SK-N-SH treated with all-trans-retinoic acid at 6 μM for 48 hours (cell line): ENCODE data around the gene LTBP1.

Source experiments
- ATAC-seq: fragments of 200-7000 bp; cut with Tn5 transposase; 3 replicates; pipeline ENCODE4 v1.9.1; 2020; ENCODE audit warnings: mild to moderate bottlenecking, moderate library complexity
- ARNTL ChIP-seq: fragments of 450-650 bp; formaldehyde crosslinking; IDR thresholded peaks from 2 replicates; pipeline ENCODE4 v1.5.0; 2020; ENCODE audit warnings: low read depth, mild to moderate bottlenecking, moderate library complexity, borderline replicate concordance
- BACH2 ChIP-seq: fragments of 250-450 bp; sonication (Bioruptor Pico); IDR thresholded peaks from 2 replicates; pipeline ENCODE4 v1.9.0; 2021; ENCODE audit warnings: mild to moderate bottlenecking, borderline replicate concordance
- CSDC2 ChIP-seq: fragments of 250-450 bp; sonication (Bioruptor Pico); IDR thresholded peaks from 2 replicates; pipeline ENCODE4 v1.5.0; 2020; ENCODE audit warnings: mild to moderate bottlenecking, moderate library complexity
- ESRRG ChIP-seq: fragments of 250-450 bp; sonication (Bioruptor Pico); IDR thresholded peaks from 2 replicates; pipeline ENCODE4 v1.6.1; 2021; ENCODE audit warnings: mild to moderate bottlenecking
- GLIS3 ChIP-seq: fragments of 250-450 bp; sonication (Bioruptor Pico); IDR thresholded peaks from 2 replicates; pipeline ENCODE4 v1.5.0; 2020; ENCODE audit warnings: mild to moderate bottlenecking, moderate library complexity
- OSR1 ChIP-seq: fragments of 250-450 bp; sonication (Bioruptor Pico); IDR thresholded peaks from 2 replicates; pipeline ENCODE4 v1.8.0; 2022; ENCODE audit warnings: moderate library complexity, mild to moderate bottlenecking, inconsistent platforms
- PPARA ChIP-seq: fragments of 250-450 bp; sonication (Bioruptor Pico); IDR thresholded peaks from 2 replicates; pipeline ENCODE4 v1.5.0; 2020; ENCODE audit warnings: mild to moderate bottlenecking, borderline replicate concordance
- RARB ChIP-seq: fragments of 250-450 bp; sonication (Bioruptor Pico); IDR thresholded peaks from 2 replicates; pipeline ENCODE4 v1.8.0; 2021; ENCODE audit warnings: mild to moderate bottlenecking, moderate library complexity
- SNAI2 ChIP-seq: fragments of 250-450 bp; sonication (Bioruptor Pico); IDR thresholded peaks from 2 replicates; pipeline ENCODE4 v1.5.0; 2020; ENCODE audit warnings: mild to moderate bottlenecking, moderate library complexity
- TOX ChIP-seq: fragments of 250-450 bp; sonication (Bioruptor Pico); IDR thresholded peaks from 2 replicates; pipeline ENCODE4 v1.8.0; 2021; ENCODE audit warnings: mild to moderate bottlenecking, moderate library complexity, borderline replicate concordance
- ZC3H10 ChIP-seq: fragments of 250-450 bp; sonication (Bioruptor Pico); IDR thresholded peaks from 2 replicates; pipeline ENCODE4 v1.5.1; 2021; ENCODE audit warnings: mild to moderate bottlenecking, moderate library complexity
- ZFP3 ChIP-seq: fragments of 250-450 bp; sonication (Bioruptor Pico); IDR thresholded peaks from 2 replicates; pipeline ENCODE4 v1.5.0; 2020; ENCODE audit warnings: mild to moderate bottlenecking, moderate library complexity
- ZFP30 ChIP-seq: fragments of 450-650 bp; formaldehyde crosslinking; IDR thresholded peaks from 2 replicates; pipeline ENCODE4 v1.5.0; 2022; ENCODE audit warnings: mild to moderate bottlenecking, moderate library complexity
- ZNF70 ChIP-seq: fragments of 450-650 bp; formaldehyde crosslinking; IDR thresholded peaks from 2 replicates; pipeline ENCODE4 v1.5.0; 2020; ENCODE audit warnings: mild to moderate bottlenecking, moderate library complexity
- TF ChIP-seq, protein P1 (sequence below): fragments of 250-450 bp; sonication (Bioruptor Pico); IDR thresholded peaks from 2 replicates; pipeline ENCODE4 v1.8.0; 2021; ENCODE audit warnings: low read depth, mild to moderate bottlenecking, moderate library complexity, borderline replicate concordance
- TF ChIP-seq, protein P2 (sequence below): fragments of 250-450 bp; sonication (Bioruptor Pico); IDR thresholded peaks from 2 replicates; pipeline ENCODE4 v1.5.1; 2021; ENCODE audit warnings: mild to moderate bottlenecking, moderate library complexity
- TF ChIP-seq, protein P3 (sequence below): fragments of 250-450 bp; sonication (Bioruptor Pico); IDR thresholded peaks from 2 replicates; pipeline ENCODE4 v1.8.0; 2020; ENCODE audit warnings: mild to moderate bottlenecking, moderate library complexity, borderline replicate concordance
- TF ChIP-seq, protein P4 (sequence below): fragments of 250-450 bp; sonication (Bioruptor Pico); IDR thresholded peaks from 2 replicates; pipeline ENCODE4 v1.5.1; 2020; ENCODE audit warnings: low read depth, mild to moderate bottlenecking, moderate library complexity
- TF ChIP-seq, protein P5 (sequence below): fragments of 250-450 bp; sonication (Bioruptor Pico); IDR thresholded peaks from 2 replicates; pipeline ENCODE4 v1.5.0; 2020; ENCODE audit warnings: mild to moderate bottlenecking, moderate library complexity

LTBP1 gene

DNA sequence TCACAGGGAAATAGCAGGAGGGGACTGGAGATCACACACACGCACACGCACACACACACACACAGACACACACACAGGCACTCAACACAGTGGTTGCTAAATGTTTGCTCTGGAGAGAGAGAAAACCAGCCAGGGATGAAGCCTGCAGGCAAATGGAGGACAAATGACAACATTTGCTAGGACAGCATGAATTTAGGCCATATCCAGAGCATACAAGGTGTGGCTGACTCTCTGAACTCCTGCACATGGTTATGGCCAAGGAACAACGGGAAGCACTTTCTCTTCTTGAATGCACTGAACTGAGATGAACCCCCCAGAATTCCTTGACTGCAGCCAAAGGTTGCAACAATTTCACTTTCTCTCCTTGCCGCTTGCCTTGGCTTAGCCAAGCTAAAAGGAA is 299.7 kb downstream of the LTBP1 start (continued):
- TF ChIP-seq, protein P1, sequence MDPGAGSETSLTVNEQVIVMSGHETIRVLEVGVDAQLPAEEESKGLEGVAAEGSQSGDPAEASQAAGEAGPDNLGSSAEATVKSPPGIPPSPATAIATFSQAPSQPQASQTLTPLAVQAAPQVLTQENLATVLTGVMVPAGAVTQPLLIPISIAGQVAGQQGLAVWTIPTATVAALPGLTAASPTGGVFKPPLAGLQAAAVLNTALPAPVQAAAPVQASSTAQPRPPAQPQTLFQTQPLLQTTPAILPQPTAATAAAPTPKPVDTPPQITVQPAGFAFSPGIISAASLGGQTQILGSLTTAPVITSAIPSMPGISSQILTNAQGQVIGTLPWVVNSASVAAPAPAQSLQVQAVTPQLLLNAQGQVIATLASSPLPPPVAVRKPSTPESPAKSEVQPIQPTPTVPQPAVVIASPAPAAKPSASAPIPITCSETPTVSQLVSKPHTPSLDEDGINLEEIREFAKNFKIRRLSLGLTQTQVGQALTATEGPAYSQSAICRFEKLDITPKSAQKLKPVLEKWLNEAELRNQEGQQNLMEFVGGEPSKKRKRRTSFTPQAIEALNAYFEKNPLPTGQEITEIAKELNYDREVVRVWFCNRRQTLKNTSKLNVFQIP (CRISPR knock-in tag): no peak
- TF ChIP-seq, protein P2, sequence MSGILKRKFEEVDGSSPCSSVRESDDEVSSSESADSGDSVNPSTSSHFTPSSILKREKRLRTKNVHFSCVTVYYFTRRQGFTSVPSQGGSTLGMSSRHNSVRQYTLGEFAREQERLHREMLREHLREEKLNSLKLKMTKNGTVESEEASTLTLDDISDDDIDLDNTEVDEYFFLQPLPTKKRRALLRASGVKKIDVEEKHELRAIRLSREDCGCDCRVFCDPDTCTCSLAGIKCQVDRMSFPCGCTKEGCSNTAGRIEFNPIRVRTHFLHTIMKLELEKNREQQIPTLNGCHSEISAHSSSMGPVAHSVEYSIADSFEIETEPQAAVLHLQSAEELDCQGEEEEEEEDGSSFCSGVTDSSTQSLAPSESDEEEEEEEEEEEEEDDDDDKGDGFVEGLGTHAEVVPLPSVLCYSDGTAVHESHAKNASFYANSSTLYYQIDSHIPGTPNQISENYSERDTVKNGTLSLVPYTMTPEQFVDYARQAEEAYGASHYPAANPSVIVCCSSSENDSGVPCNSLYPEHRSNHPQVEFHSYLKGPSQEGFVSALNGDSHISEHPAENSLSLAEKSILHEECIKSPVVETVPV: no peak

DNA sequence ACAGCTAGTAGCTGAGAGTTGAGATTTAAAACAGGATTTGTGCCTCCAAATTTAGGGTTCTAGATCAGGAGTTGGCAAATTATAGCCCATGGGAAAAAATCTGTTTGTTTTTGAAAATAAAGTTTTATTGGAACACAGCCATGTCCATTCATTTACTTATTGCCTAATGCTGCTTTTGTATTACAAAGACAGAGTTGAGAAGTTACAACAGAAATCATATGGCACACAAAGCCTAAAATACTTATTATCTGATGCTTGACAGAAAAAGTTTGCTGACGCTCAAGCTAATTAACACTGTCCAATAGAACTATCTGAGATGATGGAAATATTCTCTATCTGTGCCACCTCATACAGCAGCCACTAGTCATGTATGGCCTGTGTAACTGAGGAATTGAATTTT is 300.6 kb downstream of the LTBP1 start:
- no peak for ATAC-seq
- TF ChIP-seq, protein P3, sequence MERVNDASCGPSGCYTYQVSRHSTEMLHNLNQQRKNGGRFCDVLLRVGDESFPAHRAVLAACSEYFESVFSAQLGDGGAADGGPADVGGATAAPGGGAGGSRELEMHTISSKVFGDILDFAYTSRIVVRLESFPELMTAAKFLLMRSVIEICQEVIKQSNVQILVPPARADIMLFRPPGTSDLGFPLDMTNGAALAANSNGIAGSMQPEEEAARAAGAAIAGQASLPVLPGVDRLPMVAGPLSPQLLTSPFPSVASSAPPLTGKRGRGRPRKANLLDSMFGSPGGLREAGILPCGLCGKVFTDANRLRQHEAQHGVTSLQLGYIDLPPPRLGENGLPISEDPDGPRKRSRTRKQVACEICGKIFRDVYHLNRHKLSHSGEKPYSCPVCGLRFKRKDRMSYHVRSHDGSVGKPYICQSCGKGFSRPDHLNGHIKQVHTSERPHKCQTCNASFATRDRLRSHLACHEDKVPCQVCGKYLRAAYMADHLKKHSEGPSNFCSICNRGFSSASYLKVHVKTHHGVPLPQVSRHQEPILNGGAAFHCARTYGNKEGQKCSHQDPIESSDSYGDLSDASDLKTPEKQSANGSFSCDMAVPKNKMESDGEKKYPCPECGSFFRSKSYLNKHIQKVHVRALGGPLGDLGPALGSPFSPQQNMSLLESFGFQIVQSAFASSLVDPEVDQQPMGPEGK (CRISPR knock-in tag): no peak
- TF ChIP-seq ZFP30 (CRISPR knock-in tag): no peak
- TF ChIP-seq, protein P4, sequence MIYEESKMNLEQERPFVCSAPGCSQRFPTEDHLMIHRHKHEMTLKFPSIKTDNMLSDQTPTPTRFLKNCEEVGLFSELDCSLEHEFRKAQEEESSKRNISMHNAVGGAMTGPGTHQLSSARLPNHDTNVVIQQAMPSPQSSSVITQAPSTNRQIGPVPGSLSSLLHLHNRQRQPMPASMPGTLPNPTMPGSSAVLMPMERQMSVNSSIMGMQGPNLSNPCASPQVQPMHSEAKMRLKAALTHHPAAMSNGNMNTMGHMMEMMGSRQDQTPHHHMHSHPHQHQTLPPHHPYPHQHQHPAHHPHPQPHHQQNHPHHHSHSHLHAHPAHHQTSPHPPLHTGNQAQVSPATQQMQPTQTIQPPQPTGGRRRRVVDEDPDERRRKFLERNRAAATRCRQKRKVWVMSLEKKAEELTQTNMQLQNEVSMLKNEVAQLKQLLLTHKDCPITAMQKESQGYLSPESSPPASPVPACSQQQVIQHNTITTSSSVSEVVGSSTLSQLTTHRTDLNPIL: no peak
- TF ChIP-seq, protein P5, sequence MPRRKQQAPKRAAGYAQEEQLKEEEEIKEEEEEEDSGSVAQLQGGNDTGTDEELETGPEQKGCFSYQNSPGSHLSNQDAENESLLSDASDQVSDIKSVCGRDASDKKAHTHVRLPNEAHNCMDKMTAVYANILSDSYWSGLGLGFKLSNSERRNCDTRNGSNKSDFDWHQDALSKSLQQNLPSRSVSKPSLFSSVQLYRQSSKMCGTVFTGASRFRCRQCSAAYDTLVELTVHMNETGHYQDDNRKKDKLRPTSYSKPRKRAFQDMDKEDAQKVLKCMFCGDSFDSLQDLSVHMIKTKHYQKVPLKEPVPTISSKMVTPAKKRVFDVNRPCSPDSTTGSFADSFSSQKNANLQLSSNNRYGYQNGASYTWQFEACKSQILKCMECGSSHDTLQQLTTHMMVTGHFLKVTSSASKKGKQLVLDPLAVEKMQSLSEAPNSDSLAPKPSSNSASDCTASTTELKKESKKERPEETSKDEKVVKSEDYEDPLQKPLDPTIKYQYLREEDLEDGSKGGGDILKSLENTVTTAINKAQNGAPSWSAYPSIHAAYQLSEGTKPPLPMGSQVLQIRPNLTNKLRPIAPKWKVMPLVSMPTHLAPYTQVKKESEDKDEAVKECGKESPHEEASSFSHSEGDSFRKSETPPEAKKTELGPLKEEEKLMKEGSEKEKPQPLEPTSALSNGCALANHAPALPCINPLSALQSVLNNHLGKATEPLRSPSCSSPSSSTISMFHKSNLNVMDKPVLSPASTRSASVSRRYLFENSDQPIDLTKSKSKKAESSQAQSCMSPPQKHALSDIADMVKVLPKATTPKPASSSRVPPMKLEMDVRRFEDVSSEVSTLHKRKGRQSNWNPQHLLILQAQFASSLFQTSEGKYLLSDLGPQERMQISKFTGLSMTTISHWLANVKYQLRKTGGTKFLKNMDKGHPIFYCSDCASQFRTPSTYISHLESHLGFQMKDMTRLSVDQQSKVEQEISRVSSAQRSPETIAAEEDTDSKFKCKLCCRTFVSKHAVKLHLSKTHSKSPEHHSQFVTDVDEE: no peak
- TF ChIP-seq BACH2 (CRISPR knock-in tag): no peak
- TF ChIP-seq GLIS3 (CRISPR knock-in tag): no peak
- no peak for TF ChIP-seq ESRRG (CRISPR knock-in tag)
- TF ChIP-seq TOX (CRISPR knock-in tag): no peak
- no peak for TF ChIP-seq PPARA (CRISPR knock-in tag)
- TF ChIP-seq, protein P2: no peak
- TF ChIP-seq ZNF70 (CRISPR knock-in tag): no peak
- no peak for TF ChIP-seq ARNTL (CRISPR knock-in tag)
- TF ChIP-seq OSR1 (CRISPR knock-in tag): no peak
- TF ChIP-seq ZC3H10 (CRISPR knock-in tag): no peak
- TF ChIP-seq ZFP3 (CRISPR knock-in tag): no peak

DNA sequence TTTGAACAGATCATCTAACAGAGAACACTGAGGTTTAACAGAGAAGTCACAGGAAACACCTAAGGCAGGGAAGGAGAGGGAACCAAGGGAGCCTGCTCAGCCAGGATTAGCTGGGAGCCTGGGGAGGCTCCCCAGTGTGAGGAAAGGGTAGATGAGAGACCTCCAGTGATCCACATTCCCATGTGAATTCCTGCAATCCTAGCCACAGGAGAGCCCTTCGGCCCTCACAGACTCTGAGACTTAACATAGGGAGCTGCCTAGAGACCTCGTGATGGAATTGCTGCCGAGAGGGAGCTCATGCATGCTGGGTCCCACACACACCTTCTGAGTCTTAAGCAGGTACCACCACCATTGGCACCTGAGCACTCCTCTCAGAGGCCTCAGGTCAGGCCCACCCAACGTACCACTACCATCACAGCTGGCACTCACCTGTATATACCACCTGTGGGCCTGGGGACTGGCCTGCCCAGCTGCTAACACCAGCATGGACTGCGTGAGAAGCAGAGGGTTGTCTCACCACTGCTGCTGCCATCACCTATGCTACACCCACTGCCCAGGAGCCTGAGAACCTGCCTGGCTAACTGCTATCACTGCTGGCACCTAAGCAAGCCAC is 303.8 kb downstream of the LTBP1 start:
- no peak for ATAC-seq

More for the DNA sequence above, 303.8 kb downstream of the LTBP1 start:
- TF ChIP-seq, protein P5: no peak
- TF ChIP-seq ARNTL (CRISPR knock-in tag): no peak
- no peak for TF ChIP-seq CSDC2 (CRISPR knock-in tag)
- TF ChIP-seq PPARA (CRISPR knock-in tag): no peak
- TF ChIP-seq, protein P2: no peak
- TF ChIP-seq RARB (CRISPR knock-in tag): no peak
- TF ChIP-seq GLIS3 (CRISPR knock-in tag): no peak
- TF ChIP-seq ZC3H10 (CRISPR knock-in tag): no peak
- TF ChIP-seq SNAI2 (CRISPR knock-in tag): no peak
- TF ChIP-seq ZFP30 (CRISPR knock-in tag): no peak
- TF ChIP-seq, protein P1 (CRISPR knock-in tag): no peak
- TF ChIP-seq, all 23 proteins: peak for 0
